IPS-15b (cell line): ENCODE data around the gene CYTH2.

ENCODE experiments used
- H3K27me3 ChIP-seq: one replicate; pipeline ENCODE4 v1.6.1; 2013; ENCODE audit warnings: low read length; ENCODE audit not compliant: control insufficient read depth, insufficient read depth
- H3K36me3 ChIP-seq: one replicate; pipeline ENCODE4 v1.6.1; 2013; ENCODE audit warnings: low read length; ENCODE audit not compliant: control insufficient read depth, insufficient read depth
- H3K4me1 ChIP-seq: one replicate; pipeline ENCODE4 v1.6.1; 2013; ENCODE audit warnings: mild to moderate bottlenecking, low read length; ENCODE audit not compliant: control insufficient read depth, insufficient read depth
- H3K4me3 ChIP-seq: one replicate; pipeline ENCODE4 v1.5.1; 2013; ENCODE audit warnings: low read depth, low read length
- H3K9ac ChIP-seq: one replicate; pipeline ENCODE4 v1.6.1; 2013; ENCODE audit warnings: low read depth, mild to moderate bottlenecking, low read length
- H3K9me3 ChIP-seq: one replicate; pipeline ENCODE4 v1.6.1; 2013; ENCODE audit warnings: mild to moderate bottlenecking, low read length; ENCODE audit not compliant: control insufficient read depth, insufficient read depth

Gene CYTH2

DNA sequence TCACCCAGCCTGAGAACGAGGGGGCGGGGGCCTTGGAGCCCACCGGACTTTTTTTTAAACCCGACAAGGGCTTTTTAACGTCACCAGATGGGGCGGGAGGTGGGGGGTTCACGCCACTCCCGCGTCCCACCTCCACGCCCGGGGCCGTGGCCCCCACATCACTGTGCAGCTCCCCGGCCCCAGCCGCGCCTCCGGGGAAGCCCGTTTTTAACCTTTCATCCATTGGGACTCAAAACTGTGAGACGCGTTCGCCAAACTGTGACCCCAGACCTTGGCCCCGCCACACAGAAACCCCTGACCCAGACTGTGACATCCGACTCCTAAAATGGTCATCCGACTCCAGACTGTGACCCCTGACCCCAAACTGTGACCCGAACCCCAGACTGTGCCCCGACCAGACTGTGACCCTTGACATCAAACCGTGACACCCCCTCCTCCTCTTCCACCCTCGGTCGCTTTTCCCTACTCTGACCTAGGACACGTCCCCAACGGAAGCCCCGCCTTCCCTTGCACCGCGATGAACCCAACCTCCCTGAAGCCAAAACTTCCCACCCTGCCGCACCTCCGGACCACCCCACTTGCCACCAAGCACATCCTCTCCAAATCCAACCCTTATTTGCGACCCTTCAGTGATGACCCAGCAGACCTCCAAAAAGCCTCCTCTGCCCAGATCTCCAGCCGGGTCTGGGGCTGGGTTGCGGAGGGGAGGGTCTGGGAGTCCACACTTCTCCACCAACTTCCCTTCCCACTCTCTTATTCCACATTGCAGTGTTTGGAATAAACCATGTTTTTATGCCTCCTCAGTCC, 24.8 kb upstream of the CYTH2 start:
- H3K27me3 ChIP-seq: no peaks in the 10 kb centered on the region
- peaks cover 4% of the 10 kb centered on the region for H3K4me1 ChIP-seq
- H3K9ac ChIP-seq: no peak overlapping the region
- H3K36me3 ChIP-seq: peaks cover 5% of the 10 kb centered on the region
- no peaks in the 10 kb centered on the region for H3K9me3 ChIP-seq
- H3K4me3 ChIP-seq: peak overlapping the region; percentile 16

DNA sequence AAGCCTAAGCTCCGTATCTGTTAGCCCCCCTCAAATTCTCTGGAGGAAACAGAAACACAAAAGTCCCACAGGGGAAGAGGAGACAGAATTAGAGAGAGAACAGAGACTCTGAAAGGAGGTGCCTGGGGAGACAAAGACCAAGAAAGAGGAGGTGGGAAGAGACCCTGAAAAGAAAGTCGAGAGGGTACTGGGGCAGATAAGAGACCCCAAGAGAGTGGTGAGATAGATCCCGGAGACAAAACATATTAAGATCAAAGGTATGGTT, 24.3 kb upstream of the CYTH2 start:
- Histone ChIP-seq H3K9me3 (no peaks in the 10 kb centered on the region), H3K4me3 (peak overlapping the region; percentile 100), H3K36me3 (peaks cover 8% of the 10 kb centered on the region), H3K4me1 (peaks cover 4% of the 10 kb centered on the region), H3K9ac (no peak overlapping the region), H3K27me3 (no peaks in the 10 kb centered on the region)

DNA sequence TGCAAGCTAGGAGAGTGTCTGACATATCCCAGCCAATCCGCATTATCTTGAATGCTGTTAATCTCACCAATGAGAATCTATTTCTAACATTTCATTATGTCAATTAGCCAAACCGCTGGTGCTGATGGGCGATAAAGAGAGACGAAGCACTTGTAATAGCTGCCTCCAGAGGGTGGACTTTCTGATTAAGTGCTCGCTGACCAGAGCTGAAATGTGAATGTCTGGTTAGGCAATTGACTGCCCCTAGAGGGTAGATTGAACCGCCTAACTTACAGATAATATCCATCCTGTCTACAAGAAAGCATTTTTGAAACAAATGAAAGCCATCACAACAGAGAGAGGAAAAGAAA, 23.9 kb upstream of the CYTH2 start:
- Histone ChIP-seq H3K27me3 (no peaks in the 10 kb centered on the region), H3K9ac (peak overlapping the region; percentile 78), H3K36me3 (peaks cover 11% of the 10 kb centered on the region), H3K4me3 (peak overlapping the region; percentile 100), H3K4me1 (peaks cover 4% of the 10 kb centered on the region), H3K9me3 (no peaks in the 10 kb centered on the region)

DNA sequence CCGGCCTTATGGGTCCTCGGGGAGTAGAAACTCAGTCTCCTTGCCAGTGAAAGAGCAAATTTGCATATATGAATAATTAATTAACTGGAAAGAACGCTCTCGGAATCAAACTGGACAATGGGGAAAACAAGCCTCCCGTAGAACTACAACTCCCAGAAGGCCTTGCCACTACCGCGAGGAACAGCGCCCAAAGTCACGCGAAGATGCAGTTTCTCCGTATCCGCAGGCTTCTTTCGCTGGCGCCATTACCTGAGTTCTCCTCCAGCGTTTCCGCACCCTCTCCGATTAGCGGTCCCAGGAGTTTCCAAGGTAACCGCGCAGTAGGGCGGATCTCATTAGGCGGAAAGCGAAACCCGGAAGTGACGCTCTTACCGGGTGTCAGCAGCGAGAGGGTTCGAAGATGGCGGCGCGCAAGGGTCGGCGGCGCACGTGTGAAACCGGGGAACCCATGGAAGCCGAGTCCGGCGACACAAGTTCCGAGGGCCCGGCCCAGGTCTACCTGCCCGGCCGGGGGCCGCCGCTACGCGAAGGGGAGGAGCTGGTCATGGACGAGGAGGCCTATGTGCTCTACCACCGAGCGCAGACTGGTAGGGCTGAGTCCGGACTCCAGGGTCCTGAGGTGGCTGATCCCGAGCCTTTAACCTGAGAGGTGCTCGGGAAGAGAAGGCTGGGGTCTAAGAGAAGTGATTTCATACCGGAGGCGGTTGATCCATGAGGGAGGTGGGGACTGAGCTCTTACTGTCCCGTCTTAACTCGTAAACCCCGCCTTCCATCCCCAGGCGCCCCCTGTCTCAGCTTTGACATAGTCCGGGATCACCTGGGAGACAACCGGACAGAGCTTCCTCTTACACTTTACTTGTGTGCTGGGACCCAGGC, 23.3 kb upstream of the CYTH2 start, which contains the start of gene GRWD1:
TSS of gene GRWD1 (plus strand) at position 378 of the 876 bp plus-strand sequence. CDS start at position 401, 23 bp downstream.
- H3K36me3 ChIP-seq: peaks cover 17% of the 10 kb centered on the region
- H3K4me1 ChIP-seq: peaks cover 4% of the 10 kb centered on the region

DNA sequence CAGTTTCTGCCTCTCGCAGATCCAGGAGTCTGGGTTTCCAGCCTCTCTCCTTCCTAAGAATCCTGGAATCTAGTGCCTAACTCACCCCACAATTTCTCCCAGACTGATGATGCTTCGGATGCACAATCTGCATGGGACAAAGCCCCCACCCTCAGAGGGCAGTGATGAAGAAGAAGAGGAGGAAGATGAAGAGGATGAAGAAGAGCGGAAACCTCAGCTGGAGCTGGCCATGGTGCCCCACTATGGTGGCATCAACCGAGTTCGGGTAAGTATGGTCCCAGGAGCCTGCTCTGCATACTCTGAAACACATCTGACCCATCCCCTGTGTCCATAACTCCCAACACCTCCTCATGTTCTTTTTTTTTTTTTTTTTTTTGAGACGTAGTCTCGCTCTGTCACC, 22.6 kb upstream of the CYTH2 start:
- Histone ChIP-seq H3K9ac (peak overlapping the region; percentile 94), H3K4me1 (peaks cover 4% of the 10 kb centered on the region), H3K36me3 (peaks cover 25% of the 10 kb centered on the region), H3K4me3 (peak overlapping the region; percentile 100), H3K27me3 (no peaks in the 10 kb centered on the region), H3K9me3 (no peaks in the 10 kb centered on the region)

More for the DNA sequence above, 23.3 kb upstream of the CYTH2 start, which contains the start of gene GRWD1:
- Histone ChIP-seq H3K9me3 (no peaks in the 10 kb centered on the region), H3K27me3 (no peaks in the 10 kb centered on the region), H3K9ac (peak within 1 kb of the TSS; percentile 94), H3K4me3 (peak within 1 kb of the TSS; percentile 100)

DNA sequence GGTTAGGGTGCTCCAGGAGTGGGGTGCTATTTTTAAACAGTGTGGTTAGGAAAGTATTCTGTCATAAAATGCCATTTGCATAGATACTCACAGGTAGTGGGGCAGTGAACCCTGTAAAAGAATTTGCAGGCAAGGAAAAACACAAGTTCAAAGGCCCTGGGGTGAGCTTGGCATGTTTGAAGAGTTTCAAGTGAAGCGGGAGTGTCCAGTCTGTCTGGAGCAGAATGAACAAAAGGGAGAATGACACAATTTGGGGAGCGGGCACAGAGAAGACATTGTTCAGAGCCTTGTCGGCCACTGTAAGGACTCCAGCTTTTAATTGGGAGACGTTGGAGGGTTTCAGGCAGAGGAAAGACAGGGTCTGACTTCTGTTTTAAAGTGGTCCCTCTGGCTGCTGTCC, 20.6 kb upstream of the CYTH2 start:
- Histone ChIP-seq H3K4me3 (no peak overlapping the region), H3K9me3 (no peaks in the 10 kb centered on the region), H3K9ac (no peak overlapping the region), H3K27me3 (no peaks in the 10 kb centered on the region), H3K36me3 (peaks cover 40% of the 10 kb centered on the region), H3K4me1 (peaks cover 4% of the 10 kb centered on the region)

DNA sequence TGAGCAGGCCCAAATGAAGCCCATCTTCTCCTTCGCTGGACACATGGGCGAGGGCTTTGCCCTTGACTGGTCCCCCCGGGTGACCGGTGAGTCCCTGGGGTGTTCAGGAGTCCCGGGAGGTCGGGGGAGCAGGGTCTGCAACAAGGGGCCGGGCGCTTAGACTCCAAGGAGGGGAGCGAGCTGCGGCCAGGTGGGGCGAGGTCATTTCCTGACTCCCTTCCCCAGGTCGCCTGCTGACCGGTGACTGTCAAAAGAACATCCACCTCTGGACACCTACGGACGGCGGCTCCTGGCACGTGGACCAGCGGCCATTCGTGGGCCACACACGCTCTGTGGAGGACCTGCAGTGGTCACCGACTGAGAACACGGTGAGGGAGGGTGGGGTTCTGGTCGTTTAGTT, 18.7 kb upstream of the CYTH2 start:
- no peaks in the 10 kb centered on the region for H3K27me3 ChIP-seq
- no peak overlapping the region for H3K4me3 ChIP-seq
- no peak overlapping the region for H3K9ac ChIP-seq
- no peaks in the 10 kb centered on the region for H3K9me3 ChIP-seq
- H3K4me1 ChIP-seq: no peaks in the 10 kb centered on the region
- peaks cover 50% of the 10 kb centered on the region for H3K36me3 ChIP-seq

DNA sequence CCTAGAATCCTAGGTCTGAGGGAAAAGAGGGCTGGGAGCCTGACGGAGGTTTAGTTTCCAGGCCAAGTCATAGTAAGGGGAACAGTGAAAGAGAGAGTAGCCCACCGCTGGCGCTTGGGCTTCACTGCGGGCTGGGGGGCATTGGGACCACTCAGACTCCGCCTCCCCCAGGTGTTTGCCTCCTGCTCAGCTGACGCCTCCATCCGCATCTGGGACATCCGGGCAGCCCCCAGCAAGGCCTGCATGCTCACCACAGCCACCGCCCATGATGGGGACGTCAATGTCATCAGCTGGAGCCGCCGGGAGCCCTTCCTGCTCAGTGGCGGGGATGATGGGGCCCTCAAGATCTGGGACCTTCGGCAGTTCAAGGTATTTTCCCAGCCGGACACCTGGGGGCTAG, 18.3 kb upstream of the CYTH2 start:
- H3K9ac ChIP-seq: no peak overlapping the region

DNA sequence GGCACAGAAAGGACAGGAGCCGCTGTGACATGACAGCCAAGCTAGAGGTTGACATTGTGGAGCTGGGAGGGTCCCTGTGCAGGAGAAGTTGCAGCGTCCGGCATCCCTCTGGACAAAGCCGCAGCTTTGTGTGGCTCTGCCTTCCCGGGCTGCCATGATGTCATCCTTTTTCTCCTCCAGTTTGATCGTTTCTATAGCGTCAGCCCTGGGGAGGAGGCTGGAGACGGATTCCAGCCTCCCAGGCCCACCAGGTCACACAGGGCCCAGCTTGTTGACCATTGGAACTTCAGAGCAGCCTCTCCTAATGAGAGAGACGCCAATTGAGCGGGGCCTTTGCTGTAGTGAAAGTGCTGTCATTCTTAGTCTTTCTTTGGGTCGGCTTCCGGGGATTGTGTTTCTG, 17.5 kb upstream of the CYTH2 start:
- H3K36me3 ChIP-seq: peaks cover 58% of the 10 kb centered on the region
- H3K9me3 ChIP-seq: no peaks in the 10 kb centered on the region
- no peaks in the 10 kb centered on the region for H3K4me1 ChIP-seq
- no peaks in the 10 kb centered on the region for H3K27me3 ChIP-seq
- no peak overlapping the region for H3K9ac ChIP-seq
- no peak overlapping the region for H3K4me3 ChIP-seq

More for the DNA sequence above, 18.3 kb upstream of the CYTH2 start:
- Histone ChIP-seq H3K9me3 (no peaks in the 10 kb centered on the region), H3K4me3 (no peak overlapping the region), H3K27me3 (no peaks in the 10 kb centered on the region), H3K36me3 (peaks cover 52% of the 10 kb centered on the region), H3K4me1 (no peaks in the 10 kb centered on the region)

DNA sequence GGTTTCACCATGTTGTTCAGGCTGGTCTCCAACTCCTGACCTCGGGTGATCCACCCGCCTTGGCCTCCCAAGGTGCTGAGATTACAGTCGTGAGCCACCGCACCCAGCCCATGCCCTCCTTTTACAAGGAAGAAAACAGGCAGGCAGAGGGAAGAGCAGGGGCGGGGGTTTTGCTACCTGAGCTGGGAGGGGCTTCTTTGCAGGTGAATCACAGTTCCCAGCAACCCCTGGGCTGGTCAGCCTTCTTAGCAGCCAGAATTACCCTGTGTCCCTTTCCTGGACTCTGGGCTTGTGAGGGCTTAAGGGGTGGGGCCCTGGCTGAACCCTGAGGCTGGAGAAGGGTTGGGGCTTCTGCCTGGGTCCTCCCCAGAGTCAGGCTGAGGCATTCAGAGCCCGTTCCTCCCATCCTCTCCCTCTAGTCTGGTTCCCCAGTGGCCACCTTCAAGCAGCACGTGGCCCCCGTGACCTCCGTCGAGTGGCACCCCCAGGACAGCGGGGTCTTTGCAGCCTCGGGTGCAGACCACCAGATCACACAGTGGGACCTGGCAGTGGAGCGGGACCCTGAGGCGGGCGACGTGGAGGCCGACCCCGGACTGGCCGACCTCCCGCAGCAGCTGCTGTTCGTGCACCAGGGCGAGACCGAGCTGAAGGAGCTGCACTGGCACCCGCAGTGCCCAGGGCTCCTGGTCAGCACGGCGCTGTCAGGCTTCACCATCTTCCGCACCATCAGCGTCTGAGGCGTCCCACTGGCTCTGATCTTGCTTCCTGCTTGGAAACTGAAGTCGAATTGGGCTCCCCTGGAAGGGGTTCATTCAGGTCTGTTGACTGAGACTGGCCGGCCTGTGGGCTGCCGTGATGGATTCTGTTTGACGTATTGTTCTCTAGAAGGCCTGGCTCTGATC, 16.6 kb upstream of the CYTH2 start:
- H3K36me3 ChIP-seq: peaks cover 58% of the 10 kb centered on the region
- no peaks in the 10 kb centered on the region for H3K27me3 ChIP-seq
- no peaks in the 10 kb centered on the region for H3K9me3 ChIP-seq
- H3K4me1 ChIP-seq: no peaks in the 10 kb centered on the region
- H3K9ac ChIP-seq: no peak overlapping the region
- H3K4me3 ChIP-seq: no peak overlapping the region

DNA sequence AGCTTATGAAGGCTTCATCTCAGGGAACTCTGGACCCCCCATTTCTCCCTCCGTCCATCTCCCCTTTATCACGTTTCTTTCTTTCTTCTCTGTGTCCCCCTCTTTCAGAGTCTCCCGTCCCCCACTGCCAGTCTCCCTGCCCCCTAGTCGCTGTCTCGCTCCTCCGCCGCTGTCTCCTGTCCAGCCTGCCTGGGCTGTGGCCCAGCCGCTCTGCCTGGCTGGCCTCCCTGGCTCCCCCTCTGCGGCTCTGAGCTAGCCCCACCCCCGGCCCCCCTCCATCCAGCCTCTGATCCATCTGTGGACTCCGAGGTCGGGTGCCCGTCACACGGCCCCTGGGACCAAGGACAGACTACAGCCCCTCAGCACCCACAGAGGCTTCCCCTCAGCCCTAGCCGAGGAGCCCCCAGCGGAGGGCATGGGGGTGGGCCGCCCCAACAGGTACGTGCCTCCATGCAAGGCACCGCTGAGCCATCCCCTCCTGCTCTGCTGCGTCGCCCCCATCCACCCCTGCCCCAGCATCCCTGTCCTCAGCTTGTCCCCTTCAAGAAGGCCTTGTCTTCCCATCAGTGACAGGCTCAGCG, 14.9 kb upstream of the CYTH2 start:
- Histone ChIP-seq H3K9me3 (no peaks in the 10 kb centered on the region), H3K4me1 (no peaks in the 10 kb centered on the region), H3K36me3 (peaks cover 53% of the 10 kb centered on the region), H3K27me3 (no peaks in the 10 kb centered on the region), H3K4me3 (no peak overlapping the region), H3K9ac (no peak overlapping the region)
